ENCODE results near the gene LETM1. TPM values are rescaled to one million over a fixed set of nuclear protein-coding genes. Genes with fewer than 3 reads are reported as not detected.
A peak's percentile ranks its signal among the peaks of the same experiment; 100 is the strongest.

LETM1 gene
- total and polyA plus RNA-seq, 2 of the 8 experiments (the other 6 are each of a cell fraction or from before 2014, with no cell fraction given), result 19.8 to 50.1 TPM

DNA sequence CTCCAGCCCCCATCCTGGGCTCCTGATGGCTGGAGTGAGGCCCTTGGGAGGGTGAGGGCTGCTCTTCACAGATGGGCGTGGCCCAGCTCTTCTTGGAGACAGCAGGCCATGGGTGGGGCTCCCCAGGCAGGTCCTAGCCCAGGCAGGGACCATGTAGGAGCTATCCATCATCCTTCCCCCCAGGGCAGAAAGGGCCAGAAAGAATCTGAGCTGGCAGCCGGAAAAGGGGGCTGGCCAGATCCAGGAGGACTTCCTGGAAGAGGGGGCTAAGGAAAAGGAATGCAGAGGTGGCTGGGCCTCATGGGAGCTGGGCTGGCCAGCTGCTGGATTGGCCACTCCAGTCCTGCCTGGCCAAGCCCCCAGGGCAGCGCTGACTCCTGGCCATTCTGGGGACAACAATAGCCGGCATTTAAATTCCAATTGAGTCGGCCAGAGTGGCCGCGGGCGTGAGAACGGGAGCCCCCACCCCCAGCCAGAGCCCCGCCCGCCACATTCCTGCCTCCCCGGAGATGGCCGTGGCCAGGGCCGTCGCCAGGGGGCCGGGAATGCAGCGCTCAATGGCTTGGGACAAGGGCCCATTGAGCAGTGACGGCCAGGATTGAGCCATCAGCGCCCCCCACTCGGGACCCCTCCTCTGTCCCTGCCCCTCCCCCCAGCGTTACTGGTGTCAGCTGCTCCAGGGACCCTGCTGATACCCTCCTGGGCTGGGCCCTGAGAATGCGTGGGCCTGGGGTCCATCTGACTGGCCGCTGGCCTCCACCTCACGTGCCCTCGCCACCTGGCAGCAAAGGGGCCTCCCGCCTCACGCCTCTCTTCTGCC is 77.9 kb downstream of the LETM1 start (continued):
- TF ChIP-seq BCL11A (IDR thresholded peaks at IDR 0.05; ENCODE audit: low read depth in 2 of 2, low read length in 2 of 2) (peak in 1 of 2 experiments; percentile 25), FOSL1 (IDR thresholded peaks at IDR 0.05; ENCODE audit: insufficient read depth, low read depth, low read length) (no peak), HDAC2 (IDR thresholded peaks at IDR 0.05; ENCODE audit: borderline replicate concordance in 1 of 2, low read depth in 2 of 2, low read length in 2 of 2) (0 out of 4 replicates have a peak, but pooled peaks of 1 of the 2 experiments have one; percentile 83), BACH1 (IDR thresholded peaks at IDR 0.05; ENCODE audit: low read length) (no peak), CREB1 (IDR thresholded peaks at IDR 0.05) (peak; percentile 26; the same call in 1 of the 2 replicates), POLR2A (IDR thresholded peaks at IDR 0.05; ENCODE audit: control extremely low read depth in 1 of 2, low read depth in 2 of 2, low read length in 2 of 2) (no peak), SIX5 (IDR thresholded peaks at IDR 0.05; ENCODE audit: low read depth, low read length) (no peak), JUN (IDR thresholded peaks at IDR 0.05; ENCODE audit: low read depth, low read length) (no peak), CHD1 (IDR thresholded peaks at IDR 0.05; ENCODE audit: low read depth, low read length) (no peak), KDM4A (IDR thresholded peaks at IDR 0.05; ENCODE audit: low read depth, low read length, severe bottlenecking) (peak; percentile 18), NANOG (IDR thresholded peaks at IDR 0.05; ENCODE audit: insufficient read depth, low read depth, low read length, poor library complexity, severe bottlenecking) (peak; percentile 44), SP1 (IDR thresholded peaks at IDR 0.05; ENCODE audit: low read depth, low read length) (0 out of 2 replicates have a peak, but pooled peaks have one; percentile 28), CTBP2 (IDR thresholded peaks at IDR 0.05; ENCODE audit: borderline replicate concordance, insufficient read depth, insufficient read length, low read length) (no peak)
- TF ChIP-seq, protein P1, sequence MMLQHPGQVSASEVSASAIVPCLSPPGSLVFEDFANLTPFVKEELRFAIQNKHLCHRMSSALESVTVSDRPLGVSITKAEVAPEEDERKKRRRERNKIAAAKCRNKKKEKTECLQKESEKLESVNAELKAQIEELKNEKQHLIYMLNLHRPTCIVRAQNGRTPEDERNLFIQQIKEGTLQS (IDR thresholded peaks at IDR 0.05; ENCODE audit: insufficient read depth, low read depth, low read length), result no peak
- TF ChIP-seq, protein P2, sequence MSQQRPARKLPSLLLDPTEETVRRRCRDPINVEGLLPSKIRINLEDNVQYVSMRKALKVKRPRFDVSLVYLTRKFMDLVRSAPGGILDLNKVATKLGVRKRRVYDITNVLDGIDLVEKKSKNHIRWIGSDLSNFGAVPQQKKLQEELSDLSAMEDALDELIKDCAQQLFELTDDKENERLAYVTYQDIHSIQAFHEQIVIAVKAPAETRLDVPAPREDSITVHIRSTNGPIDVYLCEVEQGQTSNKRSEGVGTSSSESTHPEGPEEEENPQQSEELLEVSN (IDR thresholded peaks at IDR 0.05), result peak; percentile 94
